ENCODE results near the gene ANO7.

ANO7 gene

GRCh38 chr2:241244368-241244767 lies 55.9 kb downstream of the ANO7 start:
- no peak for DNase-seq (ENCODE audit: low spot score)

- DNase-seq (ENCODE audit: low spot score), result no peak
Measured at GRCh38 chr2:241248289-241248688, 59.8 kb downstream of the ANO7 start.

- DNase-seq (ENCODE audit: low spot score), result no peak
Measured at GRCh38 chr2:241248897-241249296, 60.4 kb downstream of the ANO7 start.

GRCh38 chr2:241249654-241250053 lies 61.2 kb downstream of the ANO7 start:
- DNase-seq (ENCODE audit: low spot score), result no peak

- DNase-seq (ENCODE audit: low spot score), result no peak
Measured at GRCh38 chr2:241252778-241253475, 64.5 kb downstream of the ANO7 start.

GRCh38 chr2:241254904-241255351 lies 66.5 kb downstream of the ANO7 start:
- DNase-seq (ENCODE audit: low spot score), result no peak

- no peak for DNase-seq (ENCODE audit: low spot score)
Measured at GRCh38 chr2:241255542-241256167, 67.2 kb downstream of the ANO7 start.

GRCh38 chr2:241256168-241256545 lies 67.7 kb downstream of the ANO7 start:
- no peak for DNase-seq (ENCODE audit: low spot score)

- no peak for DNase-seq (ENCODE audit: low spot score)
Measured at GRCh38 chr2:241257419-241258032, 69.0 kb downstream of the ANO7 start.

- no peak for DNase-seq (ENCODE audit: low spot score)
Measured at GRCh38 chr2:241258505-241259280, 70.2 kb downstream of the ANO7 start.

- no peak for DNase-seq (ENCODE audit: low spot score)
Measured at GRCh38 chr2:241260911-241261310, 72.4 kb downstream of the ANO7 start.

GRCh38 chr2:241261628-241262027 lies 73.2 kb downstream of the ANO7 start:
- no peak for DNase-seq (ENCODE audit: low spot score)

- DNase-seq (ENCODE audit: low spot score), result no peak
Measured at GRCh38 chr2:241263061-241263460, 74.6 kb downstream of the ANO7 start.

GRCh38 chr2:241265506-241265905 lies 77.0 kb downstream of the ANO7 start:
- DNase-seq (ENCODE audit: low spot score), result no peak

GRCh38 chr2:241267249-241268067 lies 79.0 kb downstream of the ANO7 start:
- no peak for DNase-seq (ENCODE audit: low spot score)

GRCh38 chr2:241268306-241268705 lies 79.8 kb downstream of the ANO7 start:
- no peak for DNase-seq (ENCODE audit: low spot score)

- DNase-seq (ENCODE audit: low spot score), result no peak
Measured at GRCh38 chr2:241268716-241269445, 80.4 kb downstream of the ANO7 start.

- no peak for DNase-seq (ENCODE audit: low spot score)
Measured at GRCh38 chr2:241269707-241270520, 81.4 kb downstream of the ANO7 start.

- DNase-seq (ENCODE audit: low spot score), result no peak
Measured at GRCh38 chr2:241270531-241270930, 82.1 kb downstream of the ANO7 start.

Measured in SK-N-DZ (cell line).